Parathyroid adenoma (tissue), 2 donors: ENCODE measurements around the gene TXN2.

Experiments used
- H2AFZ ChIP-seq: fragments of 300-600 bp; sonication (generic); one replicate; pipeline ENCODE4 v1.7.0; 2017; ENCODE audit warnings: antibody characterized with exemption, mild to moderate bottlenecking
- H3K27ac ChIP-seq: fragments of 300-600 bp; sonication (generic); one replicate; pipeline ENCODE4 v1.7.0; 2017
- H3K27me3 ChIP-seq: fragments of 300-600 bp; sonication (generic); one replicate; pipeline ENCODE4 v1.7.0; 2017; ENCODE audit warnings: low read length; ENCODE audit not compliant: control insufficient read depth, insufficient read depth
- H3K36me3 ChIP-seq: fragments of 300-600 bp; sonication (generic); one replicate; pipeline ENCODE4 v1.7.0; 2017; ENCODE audit warnings: low read length; ENCODE audit not compliant: control insufficient read depth, insufficient read depth
- H3K4me1 ChIP-seq: fragments of 300-600 bp; sonication (generic); one replicate; pipeline ENCODE4 v1.7.0; 2017; ENCODE audit warnings: control low read depth
- H3K4me2 ChIP-seq: fragments of 300-600 bp; sonication (generic); one replicate; pipeline ENCODE4 v1.7.0; 2017; ENCODE audit warnings: low read length
- H3K4me3 ChIP-seq: fragments of 300-600 bp; sonication (generic); one replicate; pipeline ENCODE4 v1.7.0; 2017; ENCODE audit warnings: low read depth, low read length
- H3K79me2 ChIP-seq: fragments of 300-600 bp; sonication (generic); one replicate; pipeline ENCODE4 v1.7.0; 2017; ENCODE audit warnings: control low read depth
- H3K9ac ChIP-seq: fragments of 300-600 bp; sonication (generic); one replicate; pipeline ENCODE4 v1.7.0; 2017; ENCODE audit warnings: mild to moderate bottlenecking
- H3K9me3 ChIP-seq: fragments of 300-600 bp; sonication (generic); one replicate; pipeline ENCODE4 v1.7.0; 2017; ENCODE audit warnings: low read length; ENCODE audit not compliant: control insufficient read depth
- CTCF ChIP-seq: fragments of 300-600 bp; sonication (generic); IDR thresholded peaks from one replicate; pipeline ENCODE4 v1.7.0; 2017; ENCODE audit warnings: antibody characterized with exemption, mild to moderate bottlenecking
- donor health status: primary hyperparathyroidism.

TXN2 gene

GRCh38 chr22:36510966-36511881, 29.8 kb upstream of the TXN2 start:
- H2AFZ ChIP-seq: no peak overlapping the region
- no peaks in the 10 kb centered on the region for H3K27me3 ChIP-seq
- H3K27ac ChIP-seq: no peak overlapping the region
- no peak overlapping the region for H3K4me2 ChIP-seq
- H3K36me3 ChIP-seq: no peaks in the 10 kb centered on the region
- H3K4me1 ChIP-seq: no peaks in the 10 kb centered on the region
- TF ChIP-seq CTCF: peak; percentile 44
- H3K9me3 ChIP-seq: no peaks in the 10 kb centered on the region
- H3K9ac ChIP-seq: no peak overlapping the region
- H3K4me3 ChIP-seq: no peak overlapping the region
- H3K79me2 ChIP-seq: no peaks in the 10 kb centered on the region

DNA sequence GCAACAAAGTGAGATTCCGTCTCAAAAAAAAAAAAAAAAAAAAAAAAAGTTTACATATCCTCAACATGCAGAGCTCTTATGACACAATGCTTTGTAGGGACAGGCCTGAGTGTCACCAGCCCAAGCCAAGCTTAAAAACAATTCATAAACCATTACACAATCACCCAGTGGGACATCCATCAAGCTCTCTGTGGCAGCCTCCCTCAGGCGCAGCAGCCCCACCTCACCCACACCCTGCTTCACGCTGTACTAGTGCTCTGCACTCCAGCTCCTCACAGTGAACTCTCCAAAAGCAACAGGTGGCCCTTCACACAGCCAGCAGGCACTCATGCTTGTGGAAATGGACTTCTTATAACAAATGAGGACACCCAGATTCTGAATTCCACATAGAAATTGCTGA, 28.9 kb upstream of the TXN2 start:
- Histone ChIP-seq H3K4me1 (no peaks in the 10 kb centered on the region), H3K9ac (no peak overlapping the region), H3K79me2 (no peaks in the 10 kb centered on the region), H3K36me3 (no peaks in the 10 kb centered on the region), H3K9me3 (no peaks in the 10 kb centered on the region), H2AFZ (no peak overlapping the region), H3K4me2 (no peak overlapping the region), H3K4me3 (no peak overlapping the region), H3K27me3 (no peaks in the 10 kb centered on the region), H3K27ac (no peak overlapping the region)
- no peak for TF ChIP-seq CTCF

DNA sequence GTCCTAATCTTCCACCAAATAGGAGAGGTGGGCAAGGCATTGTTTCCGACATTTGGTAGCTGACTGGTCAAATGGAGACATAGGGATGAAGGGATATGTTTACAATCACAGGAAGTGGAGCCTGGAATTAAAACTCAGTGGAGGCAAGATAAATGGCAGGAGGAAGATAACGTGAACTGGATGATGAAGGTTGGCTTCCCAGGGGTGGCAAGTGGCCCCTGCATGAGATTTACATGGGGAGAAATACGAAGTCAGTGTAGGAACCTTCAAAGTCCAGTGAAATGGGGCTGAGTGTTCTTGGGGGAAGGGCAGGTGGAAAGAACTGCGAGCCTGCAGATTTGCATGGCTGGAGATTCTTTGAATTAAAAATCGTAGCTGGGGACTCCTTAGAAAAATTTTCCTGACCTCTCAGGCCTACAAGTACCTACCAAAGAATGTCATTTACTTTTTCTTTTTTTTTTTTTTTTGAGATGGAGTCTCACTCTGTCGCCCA, 26.1 kb upstream of the TXN2 start:
- TF ChIP-seq CTCF: no peak
- Histone ChIP-seq H3K36me3 (no peaks in the 10 kb centered on the region), H3K79me2 (no peaks in the 10 kb centered on the region), H3K4me1 (no peaks in the 10 kb centered on the region), H3K4me3 (peak overlapping the region; percentile 64), H3K4me2 (peak overlapping the region; percentile 80), H2AFZ (peak overlapping the region; percentile 83), H3K9ac (no peak overlapping the region), H3K27ac (peak overlapping the region; percentile 39), H3K27me3 (no peaks in the 10 kb centered on the region), H3K9me3 (no peaks in the 10 kb centered on the region)

DNA sequence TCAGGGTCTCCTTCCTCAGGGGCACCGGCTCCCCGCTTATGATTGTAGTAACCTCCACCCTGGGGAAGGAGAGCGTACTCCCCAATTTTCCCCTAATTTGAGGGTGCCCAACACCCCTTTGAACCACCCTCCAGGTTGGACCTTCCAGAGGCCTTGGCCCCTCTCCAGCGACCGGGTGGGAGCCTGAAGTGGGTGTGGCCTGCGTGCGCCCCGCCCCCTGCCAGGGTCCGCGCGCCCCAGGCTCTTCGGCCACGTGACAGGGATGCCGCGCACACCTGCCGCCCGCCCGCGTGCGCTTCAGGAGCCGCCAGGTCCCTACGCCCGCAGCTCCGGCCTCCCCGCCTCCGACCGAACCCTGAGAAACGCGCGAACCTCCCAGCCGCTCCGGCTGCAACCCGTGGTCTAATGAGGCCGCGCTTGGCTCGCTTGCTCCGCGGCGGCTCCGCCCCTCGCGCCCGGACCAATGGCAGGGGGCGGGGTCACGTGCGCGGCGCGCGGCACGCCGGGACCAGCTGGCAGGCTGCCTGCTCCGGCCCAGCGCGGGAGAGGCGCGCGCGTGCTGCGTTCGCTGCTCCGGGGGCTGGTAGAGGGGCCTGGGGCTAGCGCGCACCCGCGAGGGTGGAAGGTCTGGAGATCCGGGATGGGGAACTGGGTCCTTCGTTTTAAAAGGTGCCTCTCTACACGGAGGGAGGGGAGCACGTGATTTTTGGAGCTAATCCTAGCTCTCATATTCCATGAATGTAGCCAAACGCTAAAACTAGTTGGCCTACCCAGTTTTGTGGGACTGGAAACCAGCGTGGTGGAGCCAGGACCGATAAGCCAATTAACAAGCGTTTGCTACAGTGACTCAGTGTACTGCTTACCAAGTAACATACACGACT, 25.4 kb upstream of the TXN2 start, which contains the start of gene FOXRED2:
FOXRED2 (minus strand) TSS at position 404 of the 881 bp plus-strand sequence. CDS start 618 bp downstream, outside the sequence.
- Histone ChIP-seq H3K27me3 (no peaks in the 10 kb centered on the region), H3K9ac (no peak within 1 kb of the TSS), H3K4me3 (peak within 1 kb of the TSS; percentile 64), H3K9me3 (no peaks in the 10 kb centered on the region), H2AFZ (peak within 1 kb of the TSS; percentile 83), H3K79me2 (no peaks in the 10 kb centered on the region), H3K36me3 (no peaks in the 10 kb centered on the region), H3K4me2 (peak within 1 kb of the TSS; percentile 80), H3K27ac (peak within 1 kb of the TSS; percentile 39), H3K4me1 (no peaks in the 10 kb centered on the region)
- no peak for TF ChIP-seq CTCF
